Tracheal epithelial cell (primary cell): ENCODE data around the gene CLC. TPM values are rescaled to one million over a fixed set of nuclear protein-coding genes. Genes with fewer than 3 reads are reported as not detected.

Experiments used
- total RNA-seq: library from RNA; depleted of rRNA; stranded (reverse); fragments of >200 nt; gene quantifications from 2 replicates; pipeline ENCODE4 v1.2.1, GENCODE V29; 2014

The CLC gene
- total RNA-seq, result not detected in 2 replicates

DNA sequence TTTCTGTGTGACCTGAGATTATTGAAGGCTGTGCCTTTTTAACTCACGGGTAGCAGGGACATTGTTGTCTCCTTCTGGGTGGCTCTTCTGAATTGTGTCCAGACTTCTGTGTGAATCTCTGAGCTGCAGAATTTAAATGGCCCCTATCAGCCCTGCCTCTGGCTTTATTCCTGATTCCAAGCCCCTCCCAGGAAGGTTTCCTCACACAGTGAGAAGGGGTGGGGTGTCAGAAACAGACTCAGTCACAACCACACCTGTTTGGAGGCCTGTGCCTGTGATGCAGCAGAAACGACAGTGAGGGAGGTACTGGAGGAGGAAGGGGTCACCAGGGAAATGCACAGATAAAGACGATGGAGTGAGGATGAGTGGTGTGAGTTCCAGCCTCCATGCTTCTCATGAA lies at the start of gene CLC:
TSS of gene CLC (minus strand) at position 139 of the 400 bp plus-strand sequence. CDS start at position 62, 77 bp downstream.

DNA sequence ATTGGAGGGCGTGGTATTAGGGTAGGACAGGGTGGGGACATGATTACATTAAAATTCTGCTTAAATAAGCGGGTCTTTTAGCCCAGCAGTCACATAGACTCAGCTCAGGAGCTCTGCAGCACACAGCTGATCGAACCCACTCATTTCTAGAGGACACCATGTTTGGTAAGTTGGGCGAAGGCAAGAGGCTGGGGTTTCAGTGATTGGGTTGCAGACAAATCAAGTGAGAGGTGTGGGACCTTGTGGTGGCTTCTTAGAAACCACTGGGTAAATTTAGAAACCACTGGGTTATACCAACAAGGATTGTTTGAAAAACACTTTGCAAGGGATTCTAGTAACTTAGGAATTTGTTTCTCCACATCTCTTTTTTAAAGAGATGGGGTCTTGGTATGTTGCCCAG lies 40.9 kb upstream of the CLC start, which contains the start of gene LEUTX:
TSS of gene LEUTX (plus strand) at position 92 of the 400 bp plus-strand sequence. CDS start at position 159, 67 bp downstream.

DNA sequence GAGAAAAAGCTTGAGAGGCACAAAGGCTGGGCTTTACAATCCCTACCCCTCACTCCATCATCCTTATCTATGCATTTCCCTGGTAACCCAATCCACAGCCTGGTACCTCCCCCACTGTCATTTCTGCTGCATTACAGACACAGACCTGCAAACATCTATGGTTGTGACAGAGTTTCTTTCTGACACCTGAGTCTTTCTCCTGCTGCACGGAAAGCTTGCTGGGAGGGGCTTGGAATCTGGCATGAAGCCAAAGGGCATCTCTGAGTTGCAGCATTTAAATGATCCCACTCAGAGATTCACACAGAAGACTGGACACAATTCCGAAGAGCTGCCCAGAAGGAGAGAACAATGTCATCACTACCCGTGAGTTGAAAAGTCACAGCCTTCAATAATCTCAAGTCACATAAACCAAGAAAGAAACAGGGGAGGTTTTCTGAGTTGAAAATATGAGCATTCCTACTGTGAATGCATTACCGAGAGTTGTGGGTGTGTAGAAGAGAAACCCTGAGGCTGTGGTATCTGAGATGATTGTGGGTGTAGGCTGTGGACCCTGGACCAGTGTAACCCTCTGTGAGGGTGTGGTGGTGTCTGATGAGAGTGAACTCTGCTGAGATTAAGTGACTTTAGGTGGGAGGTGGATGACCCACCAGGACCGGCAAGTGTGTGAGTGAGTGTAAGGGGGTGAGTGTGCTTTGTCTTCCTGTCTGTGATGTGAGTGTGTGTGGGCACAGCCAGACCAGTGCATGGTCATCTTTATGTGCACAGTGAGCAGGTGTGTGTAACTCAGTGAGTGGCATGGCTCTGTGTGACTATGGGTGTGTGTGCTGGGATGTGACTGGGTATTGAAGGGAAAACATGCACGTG lies 33.4 kb downstream of the CLC start, which contains the start of gene LGALS14:
TSS of gene LGALS14 (plus strand) at position 301 of the 864 bp plus-strand sequence. CDS start at position 349, 48 bp downstream.

Other genes starting within 250 kb of the CLC start
- gene DLL3, start 239.1 kb downstream of the CLC start, total RNA-seq, result 0.64 and 0.72 TPM in 2 replicates
- gene SELENOV, start 222.9 kb downstream of the CLC start, total RNA-seq, result not detected in 2 replicates
- 1.1 and 1.2 TPM in 2 replicates for gene EID2B, start 205.2 kb downstream of the CLC start, total RNA-seq
- gene EID2, start 197.9 kb downstream of the CLC start, total RNA-seq, result 4.5 and 5.1 TPM in 2 replicates
- gene LGALS13, start 135.5 kb downstream of the CLC start, total RNA-seq, result not detected in 2 replicates
- gene LGALS16, start 82.1 kb downstream of the CLC start, total RNA-seq, result not detected in 2 replicates
- gene LGALS14, start 33.5 kb downstream of the CLC start, total RNA-seq, result not detected in 2 replicates
- not detected in 2 replicates for gene LEUTX, start 40.8 kb upstream of the CLC start, total RNA-seq
- 7.5 and 8.3 TPM in 2 replicates for gene DYRK1B, start 96.1 kb upstream of the CLC start, total RNA-seq
- gene FBL, start 108.3 kb upstream of the CLC start, total RNA-seq, result 157 and 169 TPM in 2 replicates
- gene FCGBP, start 196.6 kb upstream of the CLC start, total RNA-seq, result 0.43 and 0.96 TPM in 2 replicates
- gene PSMC4, start 233.1 kb upstream of the CLC start, total RNA-seq, result 98.9 and 146 TPM in 2 replicates